Measurements from ENCODE around the gene RAB17.

Gene RAB17

GRCh38 chr2:237556773-237557632 lies 33.5 kb downstream of the RAB17 start:
- no peak for DNase-seq

DNA sequence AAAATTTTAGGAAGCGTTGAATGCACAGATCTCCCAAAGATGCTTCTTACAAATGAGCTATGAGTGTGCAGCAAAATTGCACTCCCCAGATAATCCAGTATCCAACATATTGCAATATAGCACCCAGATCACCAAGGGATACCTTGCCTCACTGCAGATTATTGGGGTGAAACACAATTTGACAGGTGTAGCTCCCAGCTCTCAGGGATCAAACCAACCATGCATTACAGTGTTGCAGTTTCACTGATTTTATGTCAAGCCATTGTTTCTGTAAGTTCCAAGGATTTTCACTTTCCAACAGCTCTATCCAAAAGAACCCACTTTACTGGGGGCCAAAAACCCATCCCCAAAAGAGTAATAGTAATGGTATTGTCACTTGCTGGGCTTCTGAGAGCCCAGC lies 35.0 kb downstream of the RAB17 start:
- DNase-seq, result no peak

DNA sequence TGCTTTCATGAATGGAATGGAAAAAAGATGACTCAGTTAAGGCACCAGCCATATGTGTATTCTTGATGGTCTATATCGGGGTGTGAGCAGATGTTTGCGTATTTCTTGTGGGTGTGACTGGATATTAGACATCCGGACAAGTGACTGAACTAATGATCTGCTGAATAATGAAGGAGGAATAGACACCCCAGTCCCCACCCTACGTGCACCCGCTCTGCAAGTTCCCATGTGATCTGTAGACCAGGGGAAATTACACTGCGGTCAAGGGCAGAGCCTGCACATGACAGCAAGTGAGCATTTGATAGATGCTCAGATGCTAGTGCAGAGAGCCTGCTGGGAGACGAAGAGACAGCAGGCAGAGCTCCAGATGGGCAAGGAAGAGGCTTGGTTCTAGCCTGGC lies 36.6 kb downstream of the RAB17 start:
- DNase-seq, result no peak

DNA sequence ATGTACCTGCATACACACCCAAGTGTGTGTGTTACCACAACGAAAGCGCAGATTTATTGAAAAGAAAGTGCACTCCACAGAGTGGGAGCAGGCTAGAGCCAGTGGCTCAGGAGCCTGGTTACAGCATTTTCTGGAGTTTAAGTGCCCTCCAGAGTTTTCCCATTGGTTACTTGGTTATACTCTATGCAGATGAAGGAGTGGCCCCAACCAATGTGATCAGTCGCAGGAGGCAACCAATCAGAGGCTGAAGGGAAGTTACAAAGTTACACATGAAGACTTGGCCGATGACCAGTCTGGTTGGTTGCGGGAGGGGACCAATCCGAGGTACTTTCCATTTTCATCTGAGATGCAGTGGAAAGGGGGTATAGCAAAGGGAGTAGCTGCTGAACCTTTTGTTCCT lies 37.6 kb downstream of the RAB17 start:
- DNase-seq, result no peak

- DNase-seq, result no peak
Measured at GRCh38 chr2:237551071-237551574, 39.4 kb downstream of the RAB17 start.

DNA sequence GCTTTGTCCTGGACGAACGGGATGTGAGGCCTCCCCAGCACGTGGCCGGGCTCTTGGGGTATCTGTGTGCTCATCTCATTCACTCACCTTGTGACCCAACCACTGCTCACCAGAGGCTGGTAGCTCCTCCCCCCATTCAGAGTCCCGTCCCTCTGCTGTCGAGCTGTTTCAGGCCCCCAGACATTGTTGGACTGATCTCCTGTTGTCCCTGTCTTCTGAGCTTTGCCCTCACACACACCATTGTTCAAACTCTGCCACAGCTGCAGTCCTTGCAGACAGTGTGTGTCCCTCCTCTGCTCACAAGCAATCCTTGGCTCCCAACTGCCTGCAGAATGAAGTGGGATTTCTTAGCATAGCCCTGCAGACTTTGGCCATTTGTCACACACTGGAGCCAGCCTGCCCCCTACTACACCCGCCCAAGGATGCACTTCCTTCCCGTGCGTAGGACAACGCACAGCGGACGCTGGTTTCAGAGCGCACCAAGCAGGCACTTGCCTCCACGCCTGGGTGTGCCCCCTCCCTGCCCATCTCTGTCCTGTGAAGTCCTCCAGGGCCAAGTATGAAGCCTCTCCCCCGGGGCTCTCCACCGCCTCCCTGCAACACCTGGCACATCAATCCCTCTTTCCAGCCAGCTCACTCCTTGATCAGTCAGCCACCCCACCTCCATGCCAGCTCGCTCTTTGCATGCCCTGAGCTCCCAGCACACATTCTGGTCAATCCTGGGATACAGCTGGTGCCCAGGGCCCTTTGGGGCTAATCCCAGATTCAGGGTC lies 40.7 kb downstream of the RAB17 start:
- DNase-seq, result no peak

GRCh38 chr2:237549216-237549615 lies 41.3 kb downstream of the RAB17 start:
- no peak for DNase-seq

DNA sequence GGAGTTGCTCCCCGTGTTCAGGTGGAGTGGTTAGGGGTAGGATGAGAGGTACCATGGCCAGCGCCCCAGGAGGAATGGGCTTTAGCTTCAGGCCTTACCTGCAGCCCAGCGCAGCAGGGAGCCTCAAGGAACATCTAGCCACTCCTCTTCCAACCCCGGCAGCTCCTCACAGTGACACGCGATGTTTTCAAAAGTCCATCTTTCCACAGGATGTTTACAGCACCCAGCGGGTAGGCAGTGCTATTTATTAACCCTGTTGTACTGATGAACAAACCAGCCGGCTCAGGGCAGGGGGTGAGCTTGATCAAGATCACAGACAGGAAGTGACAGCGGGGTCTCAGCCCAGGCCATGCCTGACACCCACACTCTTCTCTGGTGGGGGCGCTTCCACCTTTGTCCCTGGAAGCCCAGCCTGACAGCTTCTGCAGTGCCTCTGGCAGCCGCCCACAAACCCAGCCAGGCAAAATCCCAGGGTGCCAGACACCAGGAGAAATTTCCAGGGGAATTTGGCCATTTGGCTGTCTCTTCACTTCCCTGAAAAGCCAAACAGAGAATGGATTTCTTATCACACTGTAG lies 42.6 kb downstream of the RAB17 start:
- no peak for DNase-seq

DNA sequence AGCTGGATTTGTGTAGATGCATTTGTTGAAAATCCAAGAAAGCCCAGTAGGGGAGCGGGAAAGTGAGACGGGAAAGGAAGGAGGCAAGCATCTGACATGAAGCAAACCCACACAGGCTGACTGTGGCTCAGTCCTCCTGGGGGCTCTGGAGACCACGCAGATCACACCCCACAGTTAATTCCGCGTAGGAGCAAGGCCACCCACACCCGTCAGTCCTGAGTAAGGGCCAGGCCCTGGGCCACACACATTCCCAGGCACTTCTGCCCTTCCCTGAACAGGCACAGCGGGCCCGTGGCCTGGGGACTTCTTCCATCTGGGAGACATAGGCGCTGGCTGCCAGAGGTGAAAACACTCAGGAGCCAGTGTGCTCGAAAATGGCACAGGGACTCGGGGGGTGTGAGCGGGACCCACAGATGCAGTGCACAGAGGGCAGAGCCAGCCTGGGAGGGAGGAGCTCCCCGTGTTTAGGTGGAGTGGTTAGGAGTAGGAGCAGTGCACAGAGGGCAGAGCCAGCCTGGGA lies 43.6 kb downstream of the RAB17 start:
- no peak for DNase-seq

- no peak for DNase-seq
Measured at GRCh38 chr2:237546040-237546875, 44.3 kb downstream of the RAB17 start.

GRCh38 chr2:237542001-237542704 lies 48.4 kb downstream of the RAB17 start:
- DNase-seq, result no peak

DNA sequence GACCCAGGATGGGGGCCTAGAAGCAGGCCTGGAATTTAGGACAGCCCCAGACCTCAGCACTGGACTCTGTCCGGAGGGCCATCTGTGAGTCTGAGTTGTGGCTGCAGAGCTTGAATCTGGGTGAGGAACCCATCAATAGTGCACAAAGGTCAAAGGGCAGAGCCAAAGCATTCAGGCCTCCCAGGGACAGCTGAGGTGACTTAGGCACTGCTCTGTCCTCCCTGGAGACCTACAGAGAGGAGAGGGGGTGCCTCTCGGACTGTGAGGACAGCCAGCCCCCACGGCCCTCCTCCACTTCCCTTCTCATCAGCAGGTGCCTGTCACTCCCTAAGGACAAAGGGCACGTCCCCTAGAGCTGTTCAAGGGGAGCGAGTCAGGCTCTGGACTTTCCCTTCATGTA lies 49.3 kb downstream of the RAB17 start:
- DNase-seq, result no peak

GRCh38 chr2:237540823-237541222 lies 49.7 kb downstream of the RAB17 start:
- no peak for DNase-seq

- DNase-seq, result no peak
Measured at GRCh38 chr2:237540223-237540775, 50.2 kb downstream of the RAB17 start.

GRCh38 chr2:237539681-237540080 lies 50.9 kb downstream of the RAB17 start:
- no peak for DNase-seq

DNA sequence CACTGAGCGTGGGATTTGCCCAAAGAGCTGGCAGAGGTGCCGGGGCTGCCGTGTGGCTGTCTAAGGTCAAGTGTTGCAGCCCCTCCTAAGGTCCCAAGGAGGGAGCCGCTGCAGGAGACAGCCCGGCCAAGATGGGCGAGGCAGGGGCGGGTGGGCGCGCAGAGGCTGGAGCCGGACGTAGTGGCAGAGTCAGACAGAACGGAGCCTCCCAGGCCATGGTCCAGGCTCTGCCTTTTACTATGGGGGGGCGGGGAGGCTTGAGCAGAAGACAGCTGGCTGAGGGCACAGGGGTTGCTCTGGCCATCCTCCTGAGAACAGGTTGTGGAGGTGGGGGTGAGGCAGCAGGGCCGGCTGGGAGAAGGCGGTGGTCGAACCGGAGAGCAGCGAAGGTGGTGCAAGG lies 51.6 kb downstream of the RAB17 start:
- DNase-seq, result no peak

DNA sequence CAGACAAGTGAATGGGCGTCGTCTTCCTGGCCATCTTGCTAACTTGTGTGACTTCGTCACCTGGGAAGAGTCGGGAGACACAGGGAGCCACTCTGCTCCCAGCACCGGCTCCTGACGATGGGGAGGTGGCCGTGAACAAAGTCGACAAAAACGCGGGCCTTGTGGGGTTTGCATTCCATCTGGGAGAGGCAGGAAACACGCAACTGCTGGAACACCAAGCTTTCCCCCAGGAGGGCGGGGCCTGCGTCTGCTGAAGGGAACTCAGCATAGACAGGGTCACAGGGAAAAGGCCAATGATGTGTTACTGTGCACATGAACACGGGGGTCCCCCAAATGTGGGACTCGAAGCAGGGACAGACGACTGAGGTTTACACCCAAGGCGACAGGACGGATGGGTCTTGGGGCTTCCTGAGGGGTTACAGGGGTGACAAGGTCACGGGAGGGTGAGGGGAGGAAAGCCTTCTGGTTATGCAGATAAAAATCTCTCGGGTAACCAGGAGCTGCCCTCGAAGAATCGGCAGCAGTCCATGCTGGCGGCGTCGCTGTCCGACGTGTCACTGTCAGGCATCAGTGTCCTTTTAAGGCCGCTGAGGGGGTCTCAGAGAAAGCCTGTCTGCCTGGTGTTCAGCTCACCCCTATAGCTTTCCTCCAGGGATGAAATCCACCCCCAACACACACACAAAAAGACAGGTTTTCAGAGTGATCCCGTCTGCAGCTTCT lies 52.4 kb downstream of the RAB17 start:
- DNase-seq, result no peak

- DNase-seq, result no peak
Measured at GRCh38 chr2:237536617-237537016, 53.9 kb downstream of the RAB17 start.

DNA sequence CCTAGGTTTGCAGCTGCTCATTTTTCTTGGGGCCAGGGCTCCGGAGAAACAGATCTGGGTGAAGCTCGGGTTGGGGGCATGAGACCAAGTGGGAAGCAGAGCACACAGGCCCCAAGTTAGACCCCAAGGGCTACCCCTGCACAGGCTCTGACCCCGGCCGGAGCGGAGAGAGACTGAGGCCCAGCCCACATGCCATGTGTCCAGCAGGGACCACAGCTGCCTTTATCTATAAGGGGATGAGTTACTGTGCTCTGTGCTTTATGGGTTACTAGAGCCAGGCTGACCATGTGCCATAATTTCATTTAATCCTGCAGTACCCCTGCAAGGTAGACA lies 54.5 kb downstream of the RAB17 start:
- no peak for DNase-seq

- DNase-seq, result no peak
Measured at GRCh38 chr2:237535385-237536082, 55.0 kb downstream of the RAB17 start.

Data from NCI-H446 treated with DMSO at 0.1 percent for 48 hours (cell line).